ENCODE data around the gene CHDH. TPM values are rescaled to one million over a fixed set of nuclear protein-coding genes. Genes with fewer than 3 reads are reported as not detected.

Gene CHDH
- polyA plus RNA-seq, 1 donor (not counting 4 experiments of a cell fraction or from before 2014, with no cell fraction given): not detected

- Histone ChIP-seq H2AFZ (ENCODE audit: control insufficient read depth, low read length) (no peak overlapping the region), H3K27me3 (ENCODE audit: control insufficient read depth, extremely low read depth, insufficient read depth, low read length) (no peaks in the 10 kb centered on the region), H4K20me1 (ENCODE audit: control insufficient read depth, extremely low read depth, insufficient read depth, low read length) (no peaks in the 10 kb centered on the region), H3K79me2 (ENCODE audit: control insufficient read depth, insufficient read depth, low read length) (peaks cover 34% of the 10 kb centered on the region), H3K4me3 (ENCODE audit: control insufficient read depth in 2 of 3, extremely low read depth in 1 of 3, insufficient read depth in 2 of 3, low read depth in 1 of 3, low read length in 3 of 3) (no peak overlapping the region), H3K9ac (ENCODE audit: control insufficient read depth, extremely low read depth, insufficient read depth, low read length) (no peak overlapping the region), H3K9me3 (ENCODE audit: control insufficient read depth, low read depth, low read length) (no peaks in the 10 kb centered on the region), H3K27ac (ENCODE audit: control insufficient read depth, insufficient read depth, low read length) (no peak overlapping the region), H3K4me2 (ENCODE audit: control insufficient read depth, extremely low read depth, insufficient read depth, low read depth, low read length) (no peak overlapping the region), H3K36me3 (ENCODE audit: control insufficient read depth in 2 of 2, extremely low read depth in 1 of 2, insufficient read depth in 2 of 2, low read length in 2 of 2) (peaks cover 0 to 8% of the 10 kb centered on the region in 2 experiments), H3K9me1 (ENCODE audit: control insufficient read depth, extremely low read depth, insufficient read depth, low read length) (peaks cover 6% of the 10 kb centered on the region), H3K4me1 (ENCODE audit: control insufficient read depth, extremely low read depth, insufficient read depth, low read length) (peaks cover 18% of the 10 kb centered on the region)
- FAIRE-seq (no peak), DNase-seq (ENCODE audit: low read depth, low spot score) (no peak)
- dilution Hi-C loops (cut with MboI; ENCODE audit: extremely low pct_ligation_motif_present, low sequenced_read_pairs): no loop called here
- TF ChIP-seq CTCF (optimal IDR thresholded peaks at IDR 0.05 in 1 of 3, IDR thresholded peaks at IDR 0.05 in 1 of 3, conservative IDR thresholded peaks at IDR 0.05 in 1 of 3; ENCODE audit: extremely low read depth in 1 of 3, insufficient read depth in 2 of 3, low read length in 3 of 3): no peak
- TF ChIP-seq EZH2 (IDR thresholded peaks at IDR 0.05; ENCODE audit: low read length): no peak
Observed at GRCh38 chr3:53888232-53888631, 42.0 kb upstream of the CHDH start.

- no peaks in the 10 kb centered on the region for H3K27me3 ChIP-seq (ENCODE audit: control insufficient read depth, extremely low read depth, insufficient read depth, low read length)
- peaks cover 6% of the 10 kb centered on the region for H3K9me1 ChIP-seq (ENCODE audit: control insufficient read depth, extremely low read depth, insufficient read depth, low read length)
- no peak overlapping the region for H3K4me2 ChIP-seq (ENCODE audit: control insufficient read depth, extremely low read depth, insufficient read depth, low read depth, low read length)
- H2AFZ ChIP-seq (ENCODE audit: control insufficient read depth, low read length): no peak overlapping the region
- no peaks in the 10 kb centered on the region for H3K9me3 ChIP-seq (ENCODE audit: control insufficient read depth, low read depth, low read length)
- H3K4me1 ChIP-seq (ENCODE audit: control insufficient read depth, extremely low read depth, insufficient read depth, low read length): peaks cover 17% of the 10 kb centered on the region
- TF ChIP-seq CTCF (optimal IDR thresholded peaks at IDR 0.05 in 1 of 3, IDR thresholded peaks at IDR 0.05 in 1 of 3, conservative IDR thresholded peaks at IDR 0.05 in 1 of 3; ENCODE audit: extremely low read depth in 1 of 3, insufficient read depth in 2 of 3, low read length in 3 of 3) (no peak), EZH2 (IDR thresholded peaks at IDR 0.05; ENCODE audit: low read length) (no peak)
- H3K4me3 ChIP-seq (ENCODE audit: control insufficient read depth in 2 of 3, extremely low read depth in 1 of 3, insufficient read depth in 2 of 3, low read depth in 1 of 3, low read length in 3 of 3): no peak overlapping the region
- dilution Hi-C loops (cut with MboI; ENCODE audit: extremely low pct_ligation_motif_present, low sequenced_read_pairs): no loop called here
- no peaks in the 10 kb centered on the region for H4K20me1 ChIP-seq (ENCODE audit: control insufficient read depth, extremely low read depth, insufficient read depth, low read length)
- H3K79me2 ChIP-seq (ENCODE audit: control insufficient read depth, insufficient read depth, low read length): peaks cover 34% of the 10 kb centered on the region
- no peak overlapping the region for H3K27ac ChIP-seq (ENCODE audit: control insufficient read depth, insufficient read depth, low read length)
- peaks cover 0 to 8% of the 10 kb centered on the region in 2 experiments for H3K36me3 ChIP-seq (ENCODE audit: control insufficient read depth in 2 of 2, extremely low read depth in 1 of 2, insufficient read depth in 2 of 2, low read length in 2 of 2)
- FAIRE-seq (no peak), DNase-seq (ENCODE audit: low read depth, low spot score) (no peak)
- H3K9ac ChIP-seq (ENCODE audit: control insufficient read depth, extremely low read depth, insufficient read depth, low read length): no peak overlapping the region
Observed at GRCh38 chr3:53887446-53887845, 41.2 kb upstream of the CHDH start.

Measured in keratinocyte (primary cell).